CD4-positive, alpha-beta T cell treated with Interleukin-2 at 100 ng/mL for 4 hours (primary cell): ENCODE measurements around the gene CGNL1.

Source experiments
- DNase-seq: peaks from one replicate; pipeline ENCODE4 v3.0.0-alpha.2; 2020; ENCODE audit warnings: low spot score

Gene CGNL1

GRCh38 chr15:57500979-57501576 is 124.8 kb downstream of the CGNL1 start:
- DNase-seq = no peak

- DNase-seq = no peak
Measured at GRCh38 chr15:57502116-57502515, 125.8 kb downstream of the CGNL1 start.

GRCh38 chr15:57503051-57503702 is 126.9 kb downstream of the CGNL1 start:
- no peak for DNase-seq

- no peak for DNase-seq
Measured at GRCh38 chr15:57503911-57504598, 127.8 kb downstream of the CGNL1 start.

- no peak for DNase-seq
Measured at GRCh38 chr15:57504599-57504940, 128.3 kb downstream of the CGNL1 start.

- DNase-seq = no peak
Measured at GRCh38 chr15:57505056-57505715, 128.9 kb downstream of the CGNL1 start.

GRCh38 chr15:57505949-57506391 is 129.7 kb downstream of the CGNL1 start:
- no peak for DNase-seq

- no peak for DNase-seq
Measured at GRCh38 chr15:57506422-57506821, 130.1 kb downstream of the CGNL1 start.

- no peak for DNase-seq
Measured at GRCh38 chr15:57507111-57507510, 130.8 kb downstream of the CGNL1 start.

GRCh38 chr15:57509126-57509525 is 132.8 kb downstream of the CGNL1 start:
- no peak for DNase-seq

GRCh38 chr15:57509965-57510364 is 133.7 kb downstream of the CGNL1 start:
- DNase-seq = no peak

- no peak for DNase-seq
Measured at GRCh38 chr15:57510647-57511046, 134.3 kb downstream of the CGNL1 start.

- DNase-seq = no peak
Measured at GRCh38 chr15:57516327-57517029, 140.2 kb downstream of the CGNL1 start.

- DNase-seq = no peak
Measured at GRCh38 chr15:57517030-57517671, 140.8 kb downstream of the CGNL1 start.

GRCh38 chr15:57518779-57519405 is 142.6 kb downstream of the CGNL1 start:
- no peak for DNase-seq

GRCh38 chr15:57519806-57520205 is 143.5 kb downstream of the CGNL1 start:
- DNase-seq = no peak

GRCh38 chr15:57521503-57521902 is 145.2 kb downstream of the CGNL1 start:
- DNase-seq = no peak

- DNase-seq = no peak
Measured at GRCh38 chr15:57522148-57522547, 145.8 kb downstream of the CGNL1 start.

- no peak for DNase-seq
Measured at GRCh38 chr15:57525581-57525980, 149.3 kb downstream of the CGNL1 start.

GRCh38 chr15:57526076-57526475 is 149.8 kb downstream of the CGNL1 start:
- no peak for DNase-seq

- DNase-seq = no peak
Measured at GRCh38 chr15:57526615-57527014, 150.3 kb downstream of the CGNL1 start.
